Ramos (cell line): ENCODE measurements around the gene SARDH.

Experiments
- in situ Hi-C: fragments of 300-500 bp; cut with MboI; formaldehyde crosslinking; loops from one replicate; pipeline ENCODE4 v1.14.3; 2022; ENCODE audit warnings: low sequenced_read_pairs; ENCODE audit not compliant: unreplicated experiment

The SARDH gene

DNA sequence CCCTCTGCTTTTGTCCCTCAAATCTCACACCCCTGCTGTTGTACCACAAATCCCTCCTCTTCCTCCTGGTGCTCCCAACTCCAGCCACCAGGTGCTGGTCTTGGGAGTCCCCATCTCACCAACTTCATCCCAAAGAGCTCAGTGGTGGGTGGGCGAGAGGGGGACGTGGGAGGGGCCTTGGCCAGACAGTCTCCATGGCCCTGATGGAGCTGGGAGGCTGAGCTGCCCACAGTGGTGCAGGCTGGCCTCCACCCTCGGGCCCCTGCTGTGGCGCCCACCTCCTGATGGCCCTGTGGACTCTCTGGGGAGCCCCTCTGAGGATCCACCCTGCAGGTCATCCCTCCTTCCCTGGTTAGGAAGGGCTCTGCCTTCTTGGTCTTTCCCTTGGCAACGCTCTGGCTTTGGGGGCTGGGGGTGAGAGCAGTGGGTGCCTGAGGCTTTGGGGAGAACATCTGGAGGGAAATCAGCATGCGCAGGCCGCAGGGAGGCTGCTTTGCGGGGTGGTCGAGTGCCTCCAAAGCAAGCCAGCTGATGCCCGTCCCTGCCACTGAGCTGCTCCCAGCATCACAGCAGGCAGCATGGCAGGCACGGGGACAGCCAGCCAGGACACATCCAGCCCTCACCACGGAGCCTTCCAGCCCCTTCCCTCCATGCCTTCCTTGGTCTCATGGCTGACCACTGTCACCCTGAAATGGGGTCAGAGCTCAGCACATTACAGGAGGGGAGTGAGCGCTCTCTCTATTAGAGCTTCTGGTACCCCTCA is 121.3 kb downstream of the SARDH start:
- in situ Hi-C loops = no loop called here

- in situ Hi-C loops = no loop called here
Measured at GRCh38 chr9:133615606-133616188, 122.5 kb downstream of the SARDH start.

- in situ Hi-C loops = no loop called here
Measured at GRCh38 chr9:133615186-133615585, 123.0 kb downstream of the SARDH start.

DNA sequence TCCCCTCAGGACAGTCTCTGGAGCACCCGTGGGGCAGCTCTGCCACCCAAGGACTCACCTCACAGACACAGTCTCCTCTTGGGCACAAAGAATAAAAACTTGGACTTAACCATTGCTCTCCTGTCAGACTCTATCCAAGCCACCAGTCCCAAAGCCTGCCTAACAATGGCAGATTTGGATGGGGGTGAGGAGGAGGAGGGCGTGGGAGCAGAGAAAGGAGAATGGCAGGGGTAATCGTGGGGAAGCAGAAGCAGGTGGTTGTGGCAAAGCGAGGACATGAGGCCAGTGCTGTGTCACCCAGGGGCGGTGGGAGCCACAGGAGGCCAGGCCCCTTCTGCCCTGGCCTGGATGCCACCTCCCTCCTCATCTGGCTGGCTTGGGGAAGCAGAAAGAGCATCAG is 123.5 kb downstream of the SARDH start:
- in situ Hi-C loops = no loop called here

DNA sequence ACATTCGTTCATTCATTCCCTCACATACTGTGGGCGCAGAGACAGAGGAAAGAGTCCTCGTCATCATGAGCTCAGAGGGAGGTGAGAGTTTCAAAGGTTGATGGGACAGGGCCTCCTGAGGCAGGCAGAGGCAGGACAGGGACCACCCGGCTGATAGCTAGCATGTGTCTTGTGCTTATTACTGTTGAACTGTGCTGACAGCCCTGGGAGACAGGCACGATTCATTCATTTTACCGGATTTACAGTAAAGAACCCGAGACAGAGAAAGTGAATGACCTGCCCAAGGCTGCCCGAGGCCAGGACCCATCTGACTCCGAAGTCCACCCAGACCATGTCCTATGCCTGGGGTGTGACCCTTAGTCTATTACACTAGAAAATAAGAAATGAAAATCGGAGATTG is 124.1 kb downstream of the SARDH start:
- in situ Hi-C loops = no loop called here
